Measurements from ENCODE around the gene GMDS.

Gene GMDS

GRCh38 chr6:1878330-1878729 is 367.1 kb downstream of the GMDS start:
- no peak for DNase-seq
- Histone ChIP-seq H4K20me1 (ENCODE audit: insufficient read depth, low read length) (no peaks in the 10 kb centered on the region), H3K9me2 (replicated peaks; ENCODE audit: insufficient read depth, low read length) (no peaks in the 10 kb centered on the region), H3K27ac (ENCODE audit: low read length) (no peak overlapping the region), H3K4me2 (ENCODE audit: low read depth, low read length) (no peak overlapping the region), H3K79me2 (ENCODE audit: low read length) (no peaks in the 10 kb centered on the region), H3K9ac (ENCODE audit: low read length) (no peak overlapping the region), H3F3A (ENCODE audit: insufficient read depth, low read length) (no peaks in the 10 kb centered on the region), H3K27me3 (replicated peaks; ENCODE audit: insufficient read depth, low read length) (no peaks in the 10 kb centered on the region), H3K9me3 (replicated peaks; ENCODE audit: insufficient read depth, low read length) (no peaks in the 10 kb centered on the region), H2AFZ (ENCODE audit: low read length) (no peak overlapping the region), H3K36me3 (replicated peaks; ENCODE audit: insufficient read depth, low read length) (no peaks in the 10 kb centered on the region), H3K4me3 (ENCODE audit: low read length) (no peak overlapping the region), H3K4me1 (ENCODE audit: low read length) (no peaks in the 10 kb centered on the region)
- TF ChIP-seq CTCF (IDR thresholded peaks at IDR 0.05; ENCODE audit: low read length) (no peak), EZH2phosphoT487 (IDR thresholded peaks at IDR 0.05; ENCODE audit: low read length) (no peak), EZH2 (optimal IDR thresholded peaks at IDR 0.05; ENCODE audit: low read depth, low read length) (no peak)

GRCh38 chr6:1873781-1874180 is 371.6 kb downstream of the GMDS start:
- TF ChIP-seq EZH2 (optimal IDR thresholded peaks at IDR 0.05; ENCODE audit: low read depth, low read length) (no peak), EZH2phosphoT487 (IDR thresholded peaks at IDR 0.05; ENCODE audit: low read length) (no peak), CTCF (IDR thresholded peaks at IDR 0.05; ENCODE audit: low read length) (no peak)

GRCh38 chr6:1872649-1873131 is 372.7 kb downstream of the GMDS start:
- Histone ChIP-seq H3K27ac (ENCODE audit: low read length) (no peak overlapping the region), H3K4me1 (ENCODE audit: low read length) (no peaks in the 10 kb centered on the region)

More at GRCh38 chr6:1873781-1874180, 371.6 kb downstream of the GMDS start:
- no peaks in the 10 kb centered on the region for H3K27me3 ChIP-seq (replicated peaks; ENCODE audit: insufficient read depth, low read length)
- no peak overlapping the region for H3K27ac ChIP-seq (ENCODE audit: low read length)
- H4K20me1 ChIP-seq (ENCODE audit: insufficient read depth, low read length), result no peaks in the 10 kb centered on the region
- H3K4me1 ChIP-seq (ENCODE audit: low read length), result no peaks in the 10 kb centered on the region
- H3K9me2 ChIP-seq (replicated peaks; ENCODE audit: insufficient read depth, low read length), result no peaks in the 10 kb centered on the region
- no peak overlapping the region for H3K9ac ChIP-seq (ENCODE audit: low read length)
- H3K4me2 ChIP-seq (ENCODE audit: low read depth, low read length), result no peak overlapping the region
- no peak overlapping the region for H3K4me3 ChIP-seq (ENCODE audit: low read length)
- no peaks in the 10 kb centered on the region for H3F3A ChIP-seq (ENCODE audit: insufficient read depth, low read length)
- no peaks in the 10 kb centered on the region for H3K79me2 ChIP-seq (ENCODE audit: low read length)
- no peak for DNase-seq
- H3K36me3 ChIP-seq (replicated peaks; ENCODE audit: insufficient read depth, low read length), result no peaks in the 10 kb centered on the region
- H3K9me3 ChIP-seq (replicated peaks; ENCODE audit: insufficient read depth, low read length), result no peaks in the 10 kb centered on the region
- no peak overlapping the region for H2AFZ ChIP-seq (ENCODE audit: low read length)

More at GRCh38 chr6:1872649-1873131, 372.7 kb downstream of the GMDS start:
- Histone ChIP-seq H3K79me2 (ENCODE audit: low read length) (no peaks in the 10 kb centered on the region), H3K36me3 (replicated peaks; ENCODE audit: insufficient read depth, low read length) (no peaks in the 10 kb centered on the region), H3K4me3 (ENCODE audit: low read length) (no peak overlapping the region), H3K9me2 (replicated peaks; ENCODE audit: insufficient read depth, low read length) (no peaks in the 10 kb centered on the region), H2AFZ (ENCODE audit: low read length) (no peak overlapping the region), H3K27me3 (replicated peaks; ENCODE audit: insufficient read depth, low read length) (no peaks in the 10 kb centered on the region), H3F3A (ENCODE audit: insufficient read depth, low read length) (no peaks in the 10 kb centered on the region), H4K20me1 (ENCODE audit: insufficient read depth, low read length) (no peaks in the 10 kb centered on the region), H3K9me3 (replicated peaks; ENCODE audit: insufficient read depth, low read length) (no peaks in the 10 kb centered on the region), H3K9ac (ENCODE audit: low read length) (no peak overlapping the region), H3K4me2 (ENCODE audit: low read depth, low read length) (no peak overlapping the region)
- no peak for DNase-seq
- TF ChIP-seq EZH2 (optimal IDR thresholded peaks at IDR 0.05; ENCODE audit: low read depth, low read length) (no peak), CTCF (IDR thresholded peaks at IDR 0.05; ENCODE audit: low read length) (no peak), EZH2phosphoT487 (IDR thresholded peaks at IDR 0.05; ENCODE audit: low read length) (no peak)
